ENCODE data around the gene IRF7.

The IRF7 gene

GRCh38 chr11:620201-620600 is 4.5 kb upstream of the IRF7 start:
- no peak for DNase-seq

- DNase-seq, result no peak
Measured at GRCh38 chr11:619628-620050, 3.9 kb upstream of the IRF7 start.

- DNase-seq, result no peak
Measured at GRCh38 chr11:618856-619627, 3.3 kb upstream of the IRF7 start.

- no peak for DNase-seq
Measured at GRCh38 chr11:617912-618682, 2.3 kb upstream of the IRF7 start.

- DNase-seq, result no peak
Measured at GRCh38 chr11:617199-617911, 1.6 kb upstream of the IRF7 start.

- no peak for DNase-seq
Measured at GRCh38 chr11:616320-617198, 809 bp upstream of the IRF7 start.

GRCh38 chr11:614623-615503 is 887 bp downstream of the IRF7 start:
- no peak for DNase-seq

- DNase-seq, result no peak
Measured at GRCh38 chr11:614021-614622, 1.6 kb downstream of the IRF7 start.

- peak; percentile 12 for DNase-seq
Measured at GRCh38 chr11:613369-613968, 2.3 kb downstream of the IRF7 start.

- no peak for DNase-seq
Measured at GRCh38 chr11:612961-613300, 2.8 kb downstream of the IRF7 start.

GRCh38 chr11:612201-612960 is 3.4 kb downstream of the IRF7 start:
- DNase-seq, result no peak

- no peak for DNase-seq
Measured at GRCh38 chr11:611001-611996, 4.5 kb downstream of the IRF7 start.

- no peak for DNase-seq
Measured at GRCh38 chr11:610146-610801, 5.5 kb downstream of the IRF7 start.

GRCh38 chr11:609341-609811 is 6.4 kb downstream of the IRF7 start:
- no peak for DNase-seq

GRCh38 chr11:608791-609251 is 6.9 kb downstream of the IRF7 start:
- no peak for DNase-seq

- DNase-seq, result no peak
Measured at GRCh38 chr11:607971-608659, 7.6 kb downstream of the IRF7 start.

All from NCI-H2171 (cell line).